Tibial nerve (tissue), 3 donors: ENCODE data around the gene PRKRIP1.
"Not testable (repeated sequence)": the region's sequence is repeated elsewhere in the genome, so short reads cannot be mapped to it uniquely, and the experiment has no call there.

Experiments used
- POLR2A ChIP-seq, 2 donors: fragments of 450-650 bp; IDR thresholded peaks; one replicate each; pipeline ENCODE4 v1.6.1; 2017; ENCODE audit warnings: antibody characterized with exemption in 2 of 2, mild to moderate bottlenecking in 2 of 2, moderate library complexity in 2 of 2
- TF ChIP-seq, protein P1 (sequence below), 5 experiments: fragments of 200-600 bp in 3 of 5; fragments of 450-650 bp in 2 of 5; sonication (generic) in 3 of 5; IDR thresholded peaks; one replicate each; pipeline ENCODE4 v1.5.1; 2016 to 2019; ENCODE audit warnings: antibody characterized with exemption in 5 of 5, mild to moderate bottlenecking in 3 of 5, moderate library complexity in 2 of 5

DNA sequence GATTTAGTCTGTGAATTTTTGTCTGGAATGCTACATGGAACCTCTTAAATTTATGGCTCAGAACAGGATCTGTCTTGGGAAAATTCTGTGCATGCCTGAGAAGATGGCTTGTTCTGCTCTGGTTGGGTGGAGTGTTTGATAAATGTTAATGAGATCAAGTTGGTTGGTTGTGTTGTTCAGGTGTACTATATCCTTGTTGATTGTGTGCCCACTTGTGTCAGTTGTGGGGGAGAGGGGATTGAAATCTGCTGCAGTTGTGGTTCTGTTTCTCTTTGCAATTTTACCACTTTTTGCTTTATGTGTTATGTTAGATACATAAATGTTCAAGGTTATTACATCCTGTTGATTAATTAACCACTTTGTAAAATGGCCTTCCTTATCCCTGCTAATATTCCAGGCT, 26.1 kb upstream of the PRKRIP1 start:
- TF ChIP-seq, protein P1, sequence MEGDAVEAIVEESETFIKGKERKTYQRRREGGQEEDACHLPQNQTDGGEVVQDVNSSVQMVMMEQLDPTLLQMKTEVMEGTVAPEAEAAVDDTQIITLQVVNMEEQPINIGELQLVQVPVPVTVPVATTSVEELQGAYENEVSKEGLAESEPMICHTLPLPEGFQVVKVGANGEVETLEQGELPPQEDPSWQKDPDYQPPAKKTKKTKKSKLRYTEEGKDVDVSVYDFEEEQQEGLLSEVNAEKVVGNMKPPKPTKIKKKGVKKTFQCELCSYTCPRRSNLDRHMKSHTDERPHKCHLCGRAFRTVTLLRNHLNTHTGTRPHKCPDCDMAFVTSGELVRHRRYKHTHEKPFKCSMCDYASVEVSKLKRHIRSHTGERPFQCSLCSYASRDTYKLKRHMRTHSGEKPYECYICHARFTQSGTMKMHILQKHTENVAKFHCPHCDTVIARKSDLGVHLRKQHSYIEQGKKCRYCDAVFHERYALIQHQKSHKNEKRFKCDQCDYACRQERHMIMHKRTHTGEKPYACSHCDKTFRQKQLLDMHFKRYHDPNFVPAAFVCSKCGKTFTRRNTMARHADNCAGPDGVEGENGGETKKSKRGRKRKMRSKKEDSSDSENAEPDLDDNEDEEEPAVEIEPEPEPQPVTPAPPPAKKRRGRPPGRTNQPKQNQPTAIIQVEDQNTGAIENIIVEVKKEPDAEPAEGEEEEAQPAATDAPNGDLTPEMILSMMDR (IDR thresholded peaks at IDR 0.05), result not testable (repeated sequence)
- not testable (repeated sequence) for TF ChIP-seq POLR2A (IDR thresholded peaks at IDR 0.05)
